Sigmoid colon (tissue), 4 donors: ENCODE results near the gene TDRD7.

Experiments
- EP300 ChIP-seq, 4 donors: sonication (generic); formaldehyde crosslinking; IDR thresholded peaks; one replicate each; pipeline ENCODE4 v1.6.1; 2017; ENCODE audit warnings: antibody characterized with exemption in 4 of 4
- POLR2A ChIP-seq, 2 donors: fragments of 450-650 bp; IDR thresholded peaks; one replicate each; pipeline ENCODE4 v1.6.1; 2016; ENCODE audit warnings: antibody characterized with exemption in 2 of 2, mild to moderate bottlenecking in 2 of 2, moderate library complexity in 2 of 2
- POLR2AphosphoS5 ChIP-seq, 4 donors: sonication (generic); formaldehyde crosslinking; IDR thresholded peaks; one replicate each; pipeline ENCODE4 v1.6.1; 2017; ENCODE audit warnings: antibody characterized with exemption in 4 of 4
- TF ChIP-seq, protein P1 (sequence below), 4 experiments: fragments of 450-650 bp in 3 of 4; fragments of 200-600 bp in 1 of 4; IDR thresholded peaks; one replicate each; pipeline ENCODE4 v1.5.1; 2016 to 2019; ENCODE audit warnings: antibody characterized with exemption in 4 of 4, mild to moderate bottlenecking in 3 of 4, moderate library complexity in 2 of 4

GRCh38 chr9:97364769-97365490 is 47.0 kb upstream of the TDRD7 start:
- TF ChIP-seq, protein P1, sequence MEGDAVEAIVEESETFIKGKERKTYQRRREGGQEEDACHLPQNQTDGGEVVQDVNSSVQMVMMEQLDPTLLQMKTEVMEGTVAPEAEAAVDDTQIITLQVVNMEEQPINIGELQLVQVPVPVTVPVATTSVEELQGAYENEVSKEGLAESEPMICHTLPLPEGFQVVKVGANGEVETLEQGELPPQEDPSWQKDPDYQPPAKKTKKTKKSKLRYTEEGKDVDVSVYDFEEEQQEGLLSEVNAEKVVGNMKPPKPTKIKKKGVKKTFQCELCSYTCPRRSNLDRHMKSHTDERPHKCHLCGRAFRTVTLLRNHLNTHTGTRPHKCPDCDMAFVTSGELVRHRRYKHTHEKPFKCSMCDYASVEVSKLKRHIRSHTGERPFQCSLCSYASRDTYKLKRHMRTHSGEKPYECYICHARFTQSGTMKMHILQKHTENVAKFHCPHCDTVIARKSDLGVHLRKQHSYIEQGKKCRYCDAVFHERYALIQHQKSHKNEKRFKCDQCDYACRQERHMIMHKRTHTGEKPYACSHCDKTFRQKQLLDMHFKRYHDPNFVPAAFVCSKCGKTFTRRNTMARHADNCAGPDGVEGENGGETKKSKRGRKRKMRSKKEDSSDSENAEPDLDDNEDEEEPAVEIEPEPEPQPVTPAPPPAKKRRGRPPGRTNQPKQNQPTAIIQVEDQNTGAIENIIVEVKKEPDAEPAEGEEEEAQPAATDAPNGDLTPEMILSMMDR (IDR thresholded peaks at IDR 0.05) = no peak
- TF ChIP-seq POLR2AphosphoS5 (IDR thresholded peaks at IDR 0.05) (no peak), POLR2A (IDR thresholded peaks at IDR 0.05) (no peak), EP300 (IDR thresholded peaks at IDR 0.05) (no peak)
